ENCODE measurements around the gene RGS11. TPM values are rescaled to one million over a fixed set of nuclear protein-coding genes. Genes with fewer than 3 reads are reported as not detected.
A peak's percentile ranks its signal among the peaks of the same experiment; 100 is the strongest.

RGS11 gene
- total and polyA plus RNA-seq, 10 donors, result 0.79 to 5.4 (median 2.2) TPM

DNA sequence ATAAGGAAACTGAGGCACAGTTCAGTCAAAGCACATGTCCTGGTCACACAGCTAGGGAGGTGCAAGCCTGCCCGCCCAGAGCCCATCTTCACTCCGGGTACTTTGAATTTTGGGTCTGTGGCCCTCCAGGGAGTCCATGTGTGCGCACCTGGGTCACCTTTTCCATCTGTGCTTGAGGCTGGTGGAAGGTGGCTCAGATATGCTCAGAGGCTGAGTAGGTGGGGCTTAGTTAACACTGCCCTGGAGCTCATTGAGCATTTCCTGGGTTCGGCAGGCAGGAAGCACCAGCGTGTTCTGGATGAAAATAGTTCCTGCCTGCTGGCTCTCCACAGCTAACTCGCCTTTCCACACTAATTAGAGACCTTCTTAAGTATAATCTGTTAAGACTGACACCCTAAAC lies 21.9 kb downstream of the RGS11 start:
- H3K4me1 ChIP-seq, result peaks cover 3 to 28% (median 21%) of the 10 kb centered on the region in 6 donors
- H3K27ac ChIP-seq, result peak overlapping the region in 3 of 8 donors; percentile 82 to 85 (median 82)
- H3K27me3 ChIP-seq (replicated peaks in 1 of 7), result no peaks in the 10 kb centered on the region
- DNase-seq, result no peak
- peaks cover 3 to 74% (median 17%) of the 10 kb centered on the region in 6 donors for H3K36me3 ChIP-seq
- intact Hi-C loops (cut with DNase I; ENCODE audit: low total_unique reads), result no loop called here
- TF ChIP-seq CTCF (IDR thresholded peaks at IDR 0.05 in 8 of 11, conservative IDR thresholded peaks at IDR 0.05 in 3 of 11) (no peak), POLR2AphosphoS5 (IDR thresholded peaks at IDR 0.05) (no peak), POLR2A (IDR thresholded peaks at IDR 0.05) (no peak)
- 64 to 77% (median 70%) methylated on average over 6 of the region's 6 CpGs for WGBS, 5 donors
- H3K9me3 ChIP-seq, result no peaks in the 10 kb centered on the region
- no peak overlapping the region for H3K4me3 ChIP-seq

DNA sequence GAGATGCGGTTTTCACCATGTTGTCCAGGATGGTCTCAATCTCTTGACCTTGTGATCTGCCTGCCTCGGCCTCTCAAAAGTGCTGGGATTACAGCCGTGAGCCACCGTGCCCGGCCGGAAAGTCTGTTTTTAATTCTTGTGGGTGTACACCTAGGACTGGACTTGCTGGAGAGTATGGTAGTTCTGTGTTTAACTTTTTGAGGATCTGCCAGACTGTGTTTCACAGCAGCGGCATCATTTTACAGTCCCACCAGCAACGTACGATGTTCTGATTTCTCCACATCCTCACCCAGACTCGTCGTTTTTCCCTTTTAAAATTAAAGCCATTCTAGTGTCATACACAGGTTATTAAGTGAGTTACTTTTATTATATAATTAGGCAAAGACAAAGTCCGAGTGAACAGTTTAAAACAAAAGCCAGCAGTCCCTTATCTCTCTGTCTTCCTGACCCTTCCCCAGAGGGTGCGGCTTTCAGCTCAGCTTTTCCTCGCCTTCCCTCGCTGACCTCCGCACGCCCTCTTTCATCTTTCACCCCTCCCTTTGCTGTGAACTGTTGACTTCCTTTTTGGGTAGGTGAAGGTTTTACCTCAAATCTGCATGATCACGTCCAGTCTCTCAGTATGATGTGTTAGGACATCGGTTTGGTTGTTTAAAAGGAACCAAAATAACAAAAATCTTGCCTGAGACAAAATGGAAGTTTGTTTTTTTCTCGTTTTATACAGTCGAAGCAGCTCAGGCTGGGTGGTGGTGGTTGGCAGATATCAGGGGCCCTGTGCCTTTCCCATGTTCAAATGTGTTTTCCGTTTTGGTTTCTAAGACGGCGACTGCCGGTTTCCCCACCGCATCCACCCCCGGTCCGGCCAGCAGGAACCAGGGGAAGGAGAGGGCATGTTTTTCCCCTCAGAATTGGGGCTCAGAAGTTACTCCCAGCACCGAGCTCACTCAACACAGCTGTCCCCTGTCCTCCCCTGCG lies 23.1 kb downstream of the RGS11 start:
- H3K27ac ChIP-seq, result peak overlapping the region; percentile 67 to 85 (median 82)
- intact Hi-C loops (cut with DNase I; ENCODE audit: low total_unique reads), result no loop called here
- 29 to 42% (median 31%) methylated on average over 30 of the region's 30 CpGs for WGBS, 5 donors
- peak overlapping the region in 4 of 8 donors; percentile 12 to 47 (median 18) for H3K4me3 ChIP-seq
- peaks cover 3 to 28% (median 21%) of the 10 kb centered on the region in 6 donors for H3K4me1 ChIP-seq
- no peaks in the 10 kb centered on the region for H3K9me3 ChIP-seq
- TF ChIP-seq POLR2AphosphoS5 (IDR thresholded peaks at IDR 0.05) (peak in 2 of 3 donors; percentile 27 to 53), POLR2A (IDR thresholded peaks at IDR 0.05) (no peak), CTCF (IDR thresholded peaks at IDR 0.05 in 8 of 11, conservative IDR thresholded peaks at IDR 0.05 in 3 of 11) (no peak)
- H3K27me3 ChIP-seq (replicated peaks in 1 of 7), result no peaks in the 10 kb centered on the region
- DNase-seq, result no peak
- H3K36me3 ChIP-seq, result peaks cover 3 to 73% (median 17%) of the 10 kb centered on the region in 6 donors

- H3K27me3 ChIP-seq (replicated peaks in 1 of 7), result no peaks in the 10 kb centered on the region
- peaks cover 3 to 28% (median 21%) of the 10 kb centered on the region in 6 donors for H3K4me1 ChIP-seq
- no peak for TF ChIP-seq CTCF (IDR thresholded peaks at IDR 0.05 in 8 of 11, conservative IDR thresholded peaks at IDR 0.05 in 3 of 11)
- TF ChIP-seq POLR2A (IDR thresholded peaks at IDR 0.05), result no peak
- no peak for TF ChIP-seq POLR2AphosphoS5 (IDR thresholded peaks at IDR 0.05)
- intact Hi-C loops (cut with DNase I; ENCODE audit: low total_unique reads), result no loop called here
- H3K4me3 ChIP-seq, result no peak overlapping the region
- no peak for DNase-seq
- peaks cover 3 to 41% (median 7%) of the 10 kb centered on the region in 6 donors for H3K36me3 ChIP-seq
- 89 to 93% (median 92%) methylated on average over 10 to 12 of the region's 12 CpGs for WGBS, 5 donors
- no peaks in the 10 kb centered on the region for H3K9me3 ChIP-seq
- H3K27ac ChIP-seq, result no peak overlapping the region
Observed at GRCh38 chr16:249431-249830, 26.3 kb downstream of the RGS11 start.

- Histone ChIP-seq H3K4me3 (no peak overlapping the region), H3K36me3 (peaks cover 0 to 33% (median 4%) of the 10 kb centered on the region in 6 donors), H3K27me3 (replicated peaks in 1 of 7) (no peaks in the 10 kb centered on the region), H3K9me3 (no peaks in the 10 kb centered on the region), H3K27ac (no peak overlapping the region), H3K4me1 (peaks cover under 1 to 24% (median 5%) of the 10 kb centered on the region in 6 donors)
- intact Hi-C loops (cut with DNase I; ENCODE audit: low total_unique reads), result no loop called here
- TF ChIP-seq CTCF (IDR thresholded peaks at IDR 0.05 in 8 of 11, conservative IDR thresholded peaks at IDR 0.05 in 3 of 11) (no peak), POLR2AphosphoS5 (IDR thresholded peaks at IDR 0.05) (no peak), POLR2A (IDR thresholded peaks at IDR 0.05) (no peak)
- 88 to 94% (median 93%) methylated on average over 12 of the region's 12 CpGs for WGBS, 5 donors
- DNase-seq, result no peak
Observed at GRCh38 chr16:247027-247426, 28.7 kb downstream of the RGS11 start.
